CD4-positive, alpha-beta T cell treated with Interleukin-6 for 4 hours (primary cell): Measurements from ENCODE around the gene BUD23.
A peak's percentile ranks its signal among the peaks of the same experiment; 100 is the strongest.
"Not testable (repeated sequence)": the region's sequence is repeated elsewhere in the genome, so short reads cannot be mapped to it uniquely, and the experiment has no call there.

Source experiments
- DNase-seq: peaks from one replicate; pipeline ENCODE4 v3.0.0-alpha.2; 2020; ENCODE audit warnings: mixed read lengths

Gene BUD23, protein sequence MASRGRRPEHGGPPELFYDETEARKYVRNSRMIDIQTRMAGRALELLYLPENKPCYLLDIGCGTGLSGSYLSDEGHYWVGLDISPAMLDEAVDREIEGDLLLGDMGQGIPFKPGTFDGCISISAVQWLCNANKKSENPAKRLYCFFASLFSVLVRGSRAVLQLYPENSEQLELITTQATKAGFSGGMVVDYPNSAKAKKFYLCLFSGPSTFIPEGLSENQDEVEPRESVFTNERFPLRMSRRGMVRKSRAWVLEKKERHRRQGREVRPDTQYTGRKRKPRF

GRCh38 chr7:73683056-73683787, at the start of gene BUD23, which contains the start of gene DNAJC30:
TSS of gene BUD23 (plus strand) at chr7:73683597. CDS start at chr7:73683626, 29 bp downstream.
TSS of gene DNAJC30 (minus strand) at chr7:73683453. CDS start at chr7:73683423, 30 bp downstream.
- peak; percentile 99 for DNase-seq

DNA sequence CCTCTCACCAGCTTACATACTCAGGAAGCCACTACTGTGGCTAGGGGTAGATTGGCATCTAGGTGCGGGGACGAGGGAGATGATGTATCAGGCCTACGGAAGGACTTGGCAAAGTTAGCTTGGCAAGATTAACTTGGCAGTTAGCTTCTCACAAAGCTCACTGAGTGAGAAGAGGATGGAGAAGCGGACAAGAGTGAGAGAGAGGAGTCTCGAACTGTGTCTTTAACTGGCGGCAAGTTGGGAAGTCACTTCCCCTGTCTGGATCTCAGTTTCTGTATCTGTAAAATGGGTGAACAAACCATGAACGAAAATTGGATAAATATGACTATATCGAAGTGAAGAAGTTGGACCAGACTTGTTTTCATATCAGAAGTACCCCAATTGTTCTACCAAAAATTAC, 49.6 kb upstream of the BUD23 start:
- DNase-seq: no peak

DNA sequence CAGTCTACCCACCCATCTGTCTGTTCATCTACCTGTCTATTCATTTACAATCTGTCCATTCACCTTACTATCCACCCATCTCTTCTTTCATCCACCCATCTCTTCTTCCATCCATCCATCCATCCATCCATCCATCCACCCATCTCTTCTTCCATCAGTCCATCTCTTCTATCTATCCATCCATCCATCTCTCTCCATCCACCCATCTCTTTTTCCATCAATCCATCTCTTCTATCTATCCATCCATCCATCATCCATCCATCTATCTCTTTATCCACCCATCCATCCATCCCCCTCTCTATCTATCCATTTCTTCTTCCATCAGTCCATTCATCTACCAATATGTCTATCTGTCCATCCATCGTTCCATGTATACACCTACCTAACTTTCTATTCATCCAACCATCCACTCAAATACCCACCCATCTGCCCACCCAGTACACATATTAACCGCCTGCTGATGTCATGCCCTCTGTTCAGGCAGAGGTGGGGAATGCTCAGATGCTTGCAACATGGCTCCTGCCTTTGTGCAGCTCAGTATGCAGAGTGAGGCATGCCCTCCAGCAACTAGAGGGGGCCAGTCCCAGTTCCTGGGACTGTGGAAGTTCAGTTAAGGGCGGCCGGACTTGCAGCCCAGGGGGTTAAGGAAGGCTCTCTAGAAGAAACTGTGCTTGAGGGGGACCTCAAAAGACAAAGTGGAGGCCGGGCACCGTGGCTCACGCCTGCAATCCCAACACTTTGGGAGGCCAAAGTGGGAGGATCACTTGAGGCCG, 47.8 kb upstream of the BUD23 start:
- no peak for DNase-seq

DNA sequence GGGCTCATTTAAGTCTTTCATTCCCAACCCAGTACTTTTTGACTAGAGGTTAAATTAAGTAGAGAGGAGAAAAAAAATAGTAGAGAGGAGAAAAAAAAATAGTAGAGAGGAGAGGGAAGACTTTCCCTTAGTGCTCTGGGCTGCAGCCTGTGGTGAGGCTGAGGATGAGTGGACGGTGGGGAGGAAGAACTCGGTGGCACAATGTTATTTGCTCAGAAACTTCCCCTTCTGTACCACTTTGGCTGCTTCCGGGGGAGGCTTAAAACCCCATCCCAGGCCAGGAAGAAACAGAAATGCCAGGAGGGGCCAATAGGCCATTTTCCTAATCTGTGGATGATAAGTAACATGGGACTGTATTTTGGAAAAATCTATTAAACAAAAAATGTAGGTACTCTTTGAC, 44.5 kb upstream of the BUD23 start:
- no peak for DNase-seq

- no peak for DNase-seq
Observed at GRCh38 chr7:73642834-73643233, 40.6 kb upstream of the BUD23 start.

GRCh38 chr7:73644688-73645286, 38.6 kb upstream of the BUD23 start:
- no peak for DNase-seq

DNA sequence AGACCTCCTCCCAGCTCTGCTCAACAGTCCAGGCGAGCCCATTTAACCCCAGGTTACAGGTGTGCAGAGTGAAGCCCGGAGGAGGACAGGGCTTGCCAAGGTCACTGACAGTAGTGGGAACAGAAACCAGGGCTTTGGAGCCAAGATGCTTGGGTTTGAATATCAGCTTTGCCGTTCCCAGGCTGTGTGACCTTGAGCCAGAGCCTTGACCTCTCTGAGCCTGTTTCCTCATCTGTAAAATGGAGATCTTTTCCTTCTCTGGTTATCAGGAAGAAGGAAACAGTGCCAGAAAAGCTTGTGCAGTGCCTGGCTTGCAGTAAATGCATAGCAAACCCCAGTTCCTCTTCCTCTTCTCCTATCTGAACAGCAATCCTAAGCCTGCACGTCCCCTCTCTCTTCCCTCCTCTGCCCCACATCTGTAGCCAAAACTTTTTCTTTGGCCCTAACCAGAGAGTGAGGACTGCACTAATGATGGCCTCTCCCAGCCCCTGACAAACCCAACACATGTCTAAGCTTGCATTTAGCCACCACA, 37.7 kb upstream of the BUD23 start:
- DNase-seq: no peak

DNA sequence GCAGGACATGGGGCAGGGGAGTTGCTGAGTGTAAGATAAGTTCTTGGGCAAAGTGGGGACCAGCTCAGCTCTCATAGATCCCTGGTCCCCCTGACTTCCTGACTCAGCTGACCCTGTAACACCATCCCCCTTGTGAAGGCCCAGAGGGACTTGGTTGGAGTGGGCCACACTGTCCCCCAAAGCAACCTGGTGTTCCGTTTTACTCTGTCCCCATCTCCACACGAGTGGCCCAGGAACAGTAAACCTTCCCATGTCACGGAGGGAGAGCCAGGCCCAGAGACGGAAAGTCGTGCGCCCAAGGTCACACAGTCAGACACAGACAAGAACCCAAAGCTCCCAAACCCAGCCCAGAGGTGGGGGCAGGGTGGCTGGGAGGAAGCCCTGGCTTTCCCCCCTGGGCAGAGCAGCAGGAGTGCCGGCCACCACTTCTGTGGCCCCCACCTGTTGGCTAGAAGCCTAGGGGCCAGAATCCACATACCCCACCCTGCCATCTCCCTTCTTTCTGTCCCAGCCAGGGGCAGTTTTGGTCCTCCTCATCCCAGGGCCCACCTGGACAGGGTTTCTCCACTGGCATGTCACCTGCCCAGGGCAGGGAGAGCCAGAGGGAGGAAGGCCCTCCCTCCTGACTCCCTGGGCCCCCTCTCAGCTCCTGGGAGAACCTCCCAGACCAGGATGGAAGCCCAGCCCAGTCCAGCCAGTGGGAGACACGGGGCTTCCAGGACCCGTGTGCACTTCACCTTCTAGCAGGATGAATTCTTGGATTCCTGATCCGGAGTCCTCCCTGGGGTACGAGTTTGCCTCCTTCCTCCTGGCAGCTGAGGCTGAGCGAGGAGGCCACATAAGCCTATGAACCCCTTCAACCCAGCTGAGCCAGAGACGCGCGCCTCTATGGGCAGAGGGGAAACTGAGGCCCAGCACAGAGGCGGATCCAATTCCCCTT, 36.3 kb upstream of the BUD23 start:
- DNase-seq: no peak

GRCh38 chr7:73647725-73648592, 35.4 kb upstream of the BUD23 start:
- peak; percentile 37 for DNase-seq

DNA sequence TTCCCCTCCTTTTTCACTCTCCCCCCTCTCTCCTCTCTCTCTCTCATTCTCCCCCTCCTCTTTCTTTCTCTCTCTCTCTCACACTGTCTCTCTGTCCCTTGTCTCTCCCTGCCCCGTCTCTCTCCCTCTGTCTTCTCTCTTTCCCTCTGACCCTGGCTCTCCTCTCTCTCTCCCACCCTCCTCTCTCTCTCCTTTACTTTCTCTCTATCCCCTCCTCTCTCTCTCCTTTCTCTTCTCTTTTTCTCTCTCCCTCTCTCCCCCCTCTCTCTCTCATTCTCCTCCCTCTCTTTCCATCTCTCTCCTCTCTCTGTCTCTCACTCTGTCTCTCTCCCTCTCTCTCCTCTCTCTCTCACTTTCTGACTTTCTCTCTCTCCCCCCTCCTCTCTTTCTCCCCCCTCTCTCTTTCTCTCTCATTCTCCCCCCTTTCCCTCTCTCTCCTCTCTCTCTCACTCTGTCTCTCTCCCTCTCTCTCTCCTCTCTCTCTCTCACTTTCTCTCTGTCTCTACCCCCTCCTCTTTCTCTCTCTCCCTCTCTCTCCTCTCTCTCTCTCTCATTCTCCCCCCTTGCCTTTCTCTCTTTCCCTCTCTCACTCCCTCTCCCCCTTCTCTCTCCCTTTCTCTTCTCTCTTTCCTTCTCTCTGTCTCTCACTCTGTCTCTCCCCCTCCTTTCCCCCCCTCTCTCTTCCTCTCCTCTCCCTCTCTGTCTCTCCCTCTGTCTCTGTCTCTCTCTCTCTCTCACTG, 34.6 kb upstream of the BUD23 start:
- no peak for DNase-seq

DNA sequence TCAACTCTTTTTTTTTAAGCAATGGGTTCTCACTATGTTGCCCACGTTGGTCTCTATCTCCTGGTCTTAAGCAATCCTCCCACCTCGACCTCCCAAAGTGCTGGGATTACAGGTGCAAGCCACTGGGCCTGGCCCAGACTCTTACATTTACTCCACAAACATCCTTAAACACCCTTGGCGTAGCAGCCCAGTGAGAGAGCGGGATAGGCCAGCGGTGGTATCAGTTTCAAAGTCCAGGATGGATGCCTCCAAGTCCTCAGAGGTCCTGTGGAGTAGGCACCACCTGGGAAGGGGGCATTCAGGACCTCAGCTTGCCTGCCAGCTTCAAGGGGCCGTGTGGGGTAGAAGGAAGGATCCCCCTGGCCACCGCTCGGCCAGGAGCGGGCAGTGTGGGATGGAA, 33.8 kb upstream of the BUD23 start:
- DNase-seq: no peak

DNA sequence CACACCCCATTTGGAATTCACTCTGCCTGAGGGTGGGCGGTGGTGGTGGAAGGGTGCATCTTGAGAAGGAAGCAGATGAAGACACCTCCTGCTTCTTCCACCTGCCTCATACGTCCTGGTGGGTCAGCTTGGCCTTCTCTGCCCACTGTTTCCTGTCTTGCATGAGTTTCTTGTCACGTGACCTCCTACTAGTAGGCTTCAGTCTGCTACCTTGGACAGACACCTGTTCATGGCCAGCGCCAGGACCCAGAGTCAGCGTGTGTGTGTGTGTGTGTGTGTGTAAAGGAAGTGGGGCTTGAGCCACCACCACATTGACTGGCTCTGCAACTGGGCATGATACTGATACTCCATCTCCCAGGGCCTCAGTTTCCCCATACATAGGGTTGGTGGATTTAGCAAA, 32.9 kb upstream of the BUD23 start:
- no peak for DNase-seq

DNA sequence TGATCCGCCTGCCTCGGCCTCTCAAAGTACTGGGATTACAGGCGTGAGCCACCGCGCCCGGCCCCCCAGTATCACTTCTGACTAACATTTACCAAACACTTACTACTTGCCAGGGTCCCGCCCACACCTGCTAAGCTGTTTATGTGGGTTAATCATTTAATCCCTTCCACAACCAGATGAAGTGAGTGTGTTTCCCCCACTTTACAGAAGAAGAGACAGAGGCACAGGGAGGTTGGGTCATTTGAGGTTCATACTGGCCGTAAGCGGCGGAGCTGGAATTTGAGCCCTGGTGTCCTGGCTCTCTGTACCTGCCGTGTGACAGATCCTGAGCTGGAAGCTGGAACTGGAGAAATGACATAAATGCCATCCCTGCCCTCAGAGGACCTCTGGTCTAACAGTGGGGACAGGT, 30.9 kb upstream of the BUD23 start:
- DNase-seq: no peak

DNA sequence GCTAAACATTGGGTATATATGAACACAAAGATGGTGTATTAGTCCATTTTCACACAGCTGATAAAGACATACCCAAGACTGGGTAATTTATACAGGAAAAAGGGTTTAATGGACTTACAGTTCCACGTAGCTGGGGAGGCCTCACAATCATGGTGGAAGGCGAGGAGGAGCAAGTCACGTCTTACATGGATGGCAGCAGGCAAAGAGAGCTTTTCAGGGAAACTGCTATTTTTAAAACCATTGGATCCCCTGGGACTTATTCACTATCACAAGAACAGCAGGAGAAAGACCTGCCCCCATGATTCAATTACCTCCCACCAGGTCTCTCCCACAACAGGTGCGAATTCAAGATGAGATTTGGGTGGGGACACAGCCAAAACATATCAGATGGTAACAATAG, 28.1 kb upstream of the BUD23 start:
- DNase-seq: not testable (repeated sequence)

- DNase-seq: no peak
Observed at GRCh38 chr7:73659983-73660382, 23.4 kb upstream of the BUD23 start.

DNA sequence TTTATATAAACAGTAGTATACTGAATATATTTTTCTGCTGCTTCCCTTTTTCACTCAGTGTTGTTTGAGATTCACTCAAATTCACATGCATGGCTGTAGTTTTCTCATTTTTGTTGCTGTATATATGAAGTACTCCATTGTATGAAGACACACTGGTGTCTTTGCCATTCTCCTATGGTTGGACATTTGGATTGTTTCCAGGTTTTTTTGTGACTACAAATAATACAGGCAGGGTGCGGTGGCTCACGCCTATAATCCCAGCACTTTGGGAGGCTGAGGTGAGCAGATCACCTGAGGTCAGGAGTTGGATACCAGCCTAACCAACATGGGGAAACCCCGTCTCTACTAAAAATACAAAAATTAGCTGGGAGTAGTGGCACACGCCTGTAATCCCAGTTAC, 22.8 kb upstream of the BUD23 start:
- not testable (repeated sequence) for DNase-seq

GRCh38 chr7:73663033-73663432, 20.4 kb upstream of the BUD23 start:
- no peak for DNase-seq

GRCh38 chr7:73667344-73668102, 15.9 kb upstream of the BUD23 start, which contains the start of gene VPS37D:
TSS of gene VPS37D (plus strand) at chr7:73667831. CDS start at chr7:73667959, 128 bp downstream.
- DNase-seq: peak; percentile 95
